ENCODE data around the gene PC. TPM values are rescaled to one million over a fixed set of nuclear protein-coding genes. Genes with fewer than 3 reads are reported as not detected.

PC gene
- total RNA-seq, 3 donors from 2014 or later = 20.0 to 43.8 (median 43.3) TPM

GRCh38 chr11:66976028-66976467, 17.9 kb upstream of the PC start:
- TF ChIP-seq CTCF (IDR thresholded peaks at IDR 0.05) = no peak
- no peaks in the 10 kb centered on the region for H3K36me3 ChIP-seq (ENCODE audit: low read depth)
- peaks cover 3% of the 10 kb centered on the region for H3K9me3 ChIP-seq
- no peak for DNase-seq
- H3K4me1 ChIP-seq (ENCODE audit: low read depth) = no peaks in the 10 kb centered on the region
- ATAC-seq = peak; percentile 7
- no peak overlapping the region for H3K4me3 ChIP-seq
- intact Hi-C loops (cut with DNase I, micrococcal nuclease) = no loop called here

- ATAC-seq = no peak
- no peak for TF ChIP-seq CTCF (IDR thresholded peaks at IDR 0.05)
- no peak overlapping the region for H3K4me3 ChIP-seq
- peaks cover 3% of the 10 kb centered on the region for H3K9me3 ChIP-seq
- intact Hi-C loops (cut with DNase I, micrococcal nuclease) = no loop called here
- peaks cover 3% of the 10 kb centered on the region for H3K4me1 ChIP-seq (ENCODE audit: low read depth)
- no peaks in the 10 kb centered on the region for H3K36me3 ChIP-seq (ENCODE audit: low read depth)
- no peak for DNase-seq
Measured at GRCh38 chr11:66975405-66976027, 17.3 kb upstream of the PC start.

GRCh38 chr11:66974724-66975404, 16.7 kb upstream of the PC start, which contains the start of gene C11orf86:
C11orf86 (plus strand) TSS chr11:66975304; CDS start chr11:66975363, 59 bp downstream.
- Histone ChIP-seq H3K9me3 (peaks cover 3% of the 10 kb centered on the region), H3K4me3 (no peak within 1 kb of the TSS), H3K36me3 (ENCODE audit: low read depth) (no peaks in the 10 kb centered on the region), H3K4me1 (ENCODE audit: low read depth) (peaks cover 3% of the 10 kb centered on the region)
- ATAC-seq = peak; percentile 85
- intact Hi-C loops (cut with DNase I, micrococcal nuclease) = no loop called here
- peak; percentile 33 to 56 (median 44) for DNase-seq
- no peak for TF ChIP-seq CTCF (IDR thresholded peaks at IDR 0.05)

- no peak for TF ChIP-seq CTCF (IDR thresholded peaks at IDR 0.05)
- Histone ChIP-seq H3K4me3 (no peak overlapping the region), H3K9me3 (no peaks in the 10 kb centered on the region), H3K4me1 (ENCODE audit: low read depth) (peaks cover 3% of the 10 kb centered on the region), H3K36me3 (ENCODE audit: low read depth) (no peaks in the 10 kb centered on the region)
- no peak for DNase-seq
- intact Hi-C loops (cut with DNase I, micrococcal nuclease) = no loop called here
- ATAC-seq = no peak
Measured at GRCh38 chr11:66973956-66974580, 15.9 kb upstream of the PC start.

- DNase-seq = no peak
Measured at GRCh38 chr11:66971488-66971887, 13.3 kb upstream of the PC start.

More at GRCh38 chr11:66971488-66971887, 13.3 kb upstream of the PC start:
- intact Hi-C loops (cut with DNase I, micrococcal nuclease) = no loop called here
- TF ChIP-seq CTCF (IDR thresholded peaks at IDR 0.05) = no peak
- Histone ChIP-seq H3K4me1 (ENCODE audit: low read depth) (peaks cover 3% of the 10 kb centered on the region), H3K4me3 (no peak overlapping the region), H3K36me3 (ENCODE audit: low read depth) (no peaks in the 10 kb centered on the region), H3K9me3 (no peaks in the 10 kb centered on the region)
- ATAC-seq = no peak

Measured in mucosa of descending colon (tissue), 3 donors.